Endothelial cell of coronary artery (primary cell): ENCODE results near the gene CYSLTR1. TPM values are rescaled to one million over a fixed set of nuclear protein-coding genes. Genes with fewer than 3 reads are reported as not detected.

Experiments
- total RNA-seq: library from RNA; depleted of rRNA; stranded (reverse); fragments of >200 nt; gene quantifications from 2 replicates; pipeline ENCODE4 v1.2.3, GENCODE V29; 2014

CYSLTR1 gene, protein sequence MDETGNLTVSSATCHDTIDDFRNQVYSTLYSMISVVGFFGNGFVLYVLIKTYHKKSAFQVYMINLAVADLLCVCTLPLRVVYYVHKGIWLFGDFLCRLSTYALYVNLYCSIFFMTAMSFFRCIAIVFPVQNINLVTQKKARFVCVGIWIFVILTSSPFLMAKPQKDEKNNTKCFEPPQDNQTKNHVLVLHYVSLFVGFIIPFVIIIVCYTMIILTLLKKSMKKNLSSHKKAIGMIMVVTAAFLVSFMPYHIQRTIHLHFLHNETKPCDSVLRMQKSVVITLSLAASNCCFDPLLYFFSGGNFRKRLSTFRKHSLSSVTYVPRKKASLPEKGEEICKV
- not detected in 2 replicates for total RNA-seq

DNA sequence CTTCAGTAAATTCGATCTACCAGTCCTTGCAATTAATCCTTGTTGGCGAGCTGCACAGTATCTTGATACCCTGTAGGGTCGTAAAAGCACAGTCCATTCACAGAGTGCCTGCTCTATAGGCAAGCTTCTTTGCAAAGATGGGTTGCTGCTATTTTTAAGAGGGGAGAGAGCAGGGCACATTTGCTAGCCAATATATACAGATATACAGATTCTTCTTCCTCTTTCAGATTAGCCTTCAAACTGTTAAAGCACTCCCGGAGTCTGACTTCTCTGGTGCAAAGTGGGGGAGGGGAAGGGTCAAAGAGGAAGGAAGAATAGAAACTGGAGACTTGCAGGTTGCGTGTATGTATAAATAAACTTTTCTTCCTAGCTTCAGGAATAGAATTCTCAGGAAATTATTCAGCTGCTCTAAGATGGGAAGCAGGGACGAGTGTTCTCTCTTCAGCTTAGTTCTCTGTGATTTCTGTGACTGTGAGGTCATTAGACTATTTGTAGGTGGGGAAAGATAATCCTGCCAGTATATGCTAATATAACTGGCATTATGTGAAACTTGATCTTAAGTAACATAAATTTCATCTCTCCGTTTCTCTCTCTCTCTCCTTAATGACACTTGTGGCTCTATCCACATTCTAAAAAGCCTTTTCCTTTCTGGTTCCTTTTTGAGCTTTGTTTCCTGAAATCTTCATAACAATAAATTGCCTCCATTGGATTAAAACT lies at the start of gene CYSLTR1:
Gene CYSLTR1 (minus strand): TSS at position 242 of the 717 bp plus-strand sequence. CDS start 53,865 bp downstream, outside the sequence.

Other genes with a start within 250 kb of the CYSLTR1 start
- 240 and 355 TPM in 2 replicates for gene PGK1, start 223.4 kb downstream of the CYSLTR1 start, total RNA-seq
- 9.7 and 13.9 TPM in 2 replicates for gene TAF9B, start 188.0 kb downstream of the CYSLTR1 start, total RNA-seq